ENCODE results near the gene TMOD1.

DNA sequence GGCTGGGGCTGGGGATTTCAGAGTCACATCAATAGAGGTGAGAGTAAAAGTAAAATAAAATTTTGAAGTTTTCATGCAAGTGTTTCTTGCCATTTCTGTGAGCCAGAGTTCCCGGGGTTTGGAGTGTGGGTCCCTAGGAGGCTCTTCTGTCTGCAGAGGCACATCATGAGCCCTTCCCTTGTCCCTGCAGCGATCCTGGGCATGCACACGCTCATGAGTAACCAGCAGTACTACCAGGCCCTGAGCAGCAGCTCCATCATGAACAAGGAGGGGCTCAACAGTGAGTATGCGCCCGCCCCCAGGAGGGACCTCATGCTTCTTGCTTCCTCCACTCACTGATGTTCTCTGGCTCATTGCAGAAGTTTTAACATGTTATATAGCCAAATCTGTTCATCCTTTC lies 61.1 kb downstream of the TMOD1 start:
- no peak for TF ChIP-seq POLR2A (IDR thresholded peaks at IDR 0.05)
- TF ChIP-seq, protein P1, sequence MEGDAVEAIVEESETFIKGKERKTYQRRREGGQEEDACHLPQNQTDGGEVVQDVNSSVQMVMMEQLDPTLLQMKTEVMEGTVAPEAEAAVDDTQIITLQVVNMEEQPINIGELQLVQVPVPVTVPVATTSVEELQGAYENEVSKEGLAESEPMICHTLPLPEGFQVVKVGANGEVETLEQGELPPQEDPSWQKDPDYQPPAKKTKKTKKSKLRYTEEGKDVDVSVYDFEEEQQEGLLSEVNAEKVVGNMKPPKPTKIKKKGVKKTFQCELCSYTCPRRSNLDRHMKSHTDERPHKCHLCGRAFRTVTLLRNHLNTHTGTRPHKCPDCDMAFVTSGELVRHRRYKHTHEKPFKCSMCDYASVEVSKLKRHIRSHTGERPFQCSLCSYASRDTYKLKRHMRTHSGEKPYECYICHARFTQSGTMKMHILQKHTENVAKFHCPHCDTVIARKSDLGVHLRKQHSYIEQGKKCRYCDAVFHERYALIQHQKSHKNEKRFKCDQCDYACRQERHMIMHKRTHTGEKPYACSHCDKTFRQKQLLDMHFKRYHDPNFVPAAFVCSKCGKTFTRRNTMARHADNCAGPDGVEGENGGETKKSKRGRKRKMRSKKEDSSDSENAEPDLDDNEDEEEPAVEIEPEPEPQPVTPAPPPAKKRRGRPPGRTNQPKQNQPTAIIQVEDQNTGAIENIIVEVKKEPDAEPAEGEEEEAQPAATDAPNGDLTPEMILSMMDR (IDR thresholded peaks at IDR 0.05) = no peak

All from thyroid gland (tissue), 4 donors.